HPDE6-E6E7 (cell line): Measurements from ENCODE around the gene ZFHX3.

Experiments
- DNase-seq: peaks from one replicate; pipeline ENCODE4 v3.0.0; 2011; ENCODE audit warnings: missing footprints; ENCODE audit errors: extremely low spot score

The ZFHX3 gene

DNA sequence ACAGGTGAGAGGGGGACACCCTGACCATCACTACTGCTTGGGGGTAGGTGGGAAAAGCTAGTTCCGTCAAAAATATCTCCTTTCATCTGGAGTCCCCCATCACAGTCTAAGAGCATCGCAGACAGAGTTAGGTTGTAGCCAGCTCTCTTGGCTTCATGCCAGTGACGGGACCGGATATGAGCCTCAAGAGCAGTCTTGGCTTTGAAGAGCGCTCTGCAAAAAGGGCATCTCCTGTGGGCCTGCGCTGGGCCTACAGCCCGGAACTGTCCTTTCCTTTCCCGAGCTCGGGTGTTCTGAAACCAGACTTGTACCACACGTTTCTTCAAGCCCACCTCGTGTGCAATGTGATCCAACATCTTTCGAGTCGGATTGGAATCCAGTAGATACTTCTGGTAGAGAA lies 253.6 kb downstream of the ZFHX3 start:
- DNase-seq = no peak

DNA sequence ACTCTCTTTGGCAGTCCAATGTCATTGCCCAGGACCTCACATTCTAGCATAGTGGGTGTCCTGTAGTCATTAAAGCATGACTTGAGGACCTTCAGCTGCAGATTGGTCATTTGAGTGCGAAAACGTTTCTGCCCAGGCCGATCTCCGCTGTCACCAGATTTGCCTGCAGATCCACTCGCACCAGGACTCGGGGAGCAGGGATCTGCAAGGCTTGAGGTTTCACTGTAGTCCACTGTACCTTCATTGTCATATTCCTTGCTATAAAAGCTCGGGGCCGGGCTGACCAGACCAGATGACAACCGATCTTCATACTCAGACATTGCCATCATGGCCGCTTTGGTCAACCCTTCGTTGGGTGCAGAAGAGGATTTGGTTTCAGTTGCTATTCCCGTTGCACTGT lies 254.2 kb downstream of the ZFHX3 start:
- no peak for DNase-seq

DNA sequence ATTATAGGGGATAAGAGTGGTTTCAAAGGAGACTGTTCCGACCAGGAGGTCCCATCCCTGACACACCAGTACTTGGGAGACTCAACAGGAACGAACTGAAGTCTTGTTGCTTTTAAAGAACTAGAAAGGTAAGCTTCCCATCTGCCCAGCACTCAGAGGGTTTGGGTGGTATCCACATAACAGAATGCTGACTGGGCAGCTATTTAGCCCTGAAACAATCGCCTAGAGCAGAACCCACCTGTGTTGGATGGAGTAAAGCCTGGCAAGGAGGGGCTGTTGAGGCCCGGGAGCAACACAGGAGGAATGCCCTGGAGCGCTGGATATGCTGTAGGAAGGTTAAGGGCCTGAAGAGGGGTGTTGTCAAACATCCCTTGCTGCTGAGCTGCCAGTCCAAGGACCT lies 254.9 kb downstream of the ZFHX3 start:
- DNase-seq = no peak

DNA sequence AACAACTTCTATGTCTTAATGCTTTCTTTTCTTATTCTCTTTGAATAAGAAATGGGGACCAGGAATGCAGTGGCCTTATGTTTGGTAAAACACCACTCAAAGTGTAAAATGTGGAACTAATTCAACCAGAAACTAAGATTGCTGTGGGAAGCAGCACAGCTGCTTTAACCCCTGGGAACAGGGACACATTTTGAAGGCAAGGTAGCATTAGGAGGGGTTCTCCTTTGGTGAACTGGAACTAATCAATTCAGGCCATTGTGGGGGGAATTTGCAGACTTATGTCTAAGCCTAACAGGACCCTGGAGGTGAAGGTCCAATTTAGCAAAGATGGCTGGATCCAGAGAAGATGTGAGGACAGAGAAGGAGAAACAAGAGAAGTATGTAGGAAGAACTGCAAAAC lies 256.1 kb downstream of the ZFHX3 start:
- no peak for DNase-seq

DNA sequence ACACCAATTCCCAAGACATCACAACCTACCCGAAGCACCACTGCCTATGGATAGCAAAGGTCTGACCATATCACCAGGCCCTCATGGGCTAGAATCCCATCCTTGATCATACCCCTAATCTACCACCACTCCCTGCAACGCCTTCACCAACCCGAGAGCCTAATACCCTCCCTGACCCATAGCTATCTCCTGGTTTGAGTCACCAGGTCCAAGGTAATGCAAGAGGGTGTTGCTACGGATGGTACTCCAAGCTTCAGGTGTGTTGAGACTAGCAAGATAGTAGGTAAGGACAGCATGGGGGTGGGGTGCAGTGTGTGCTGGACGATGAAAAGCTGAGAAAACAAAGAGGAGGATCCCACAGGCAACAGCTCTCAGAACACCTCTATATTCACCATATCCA lies 258.0 kb downstream of the ZFHX3 start:
- no peak for DNase-seq

DNA sequence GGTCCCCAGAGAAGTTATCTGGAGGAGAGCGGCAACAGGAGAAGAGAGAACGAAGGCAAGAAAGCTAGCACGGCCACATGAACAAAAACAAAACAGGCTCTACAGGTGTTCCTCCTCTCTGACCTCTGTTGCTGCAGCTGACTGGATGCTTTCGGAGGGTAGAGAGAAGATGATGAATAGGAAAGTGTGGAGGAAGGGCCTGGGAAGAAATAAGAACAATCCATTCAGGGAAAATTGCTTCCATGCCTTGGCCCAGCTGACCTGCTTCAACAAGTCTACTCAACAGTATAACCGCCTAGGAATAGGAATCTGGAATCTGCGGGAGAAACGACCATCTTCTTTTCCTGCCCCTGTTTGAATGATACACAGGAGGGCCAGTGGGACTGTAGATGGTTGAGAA lies 258.5 kb downstream of the ZFHX3 start:
- DNase-seq = no peak

DNA sequence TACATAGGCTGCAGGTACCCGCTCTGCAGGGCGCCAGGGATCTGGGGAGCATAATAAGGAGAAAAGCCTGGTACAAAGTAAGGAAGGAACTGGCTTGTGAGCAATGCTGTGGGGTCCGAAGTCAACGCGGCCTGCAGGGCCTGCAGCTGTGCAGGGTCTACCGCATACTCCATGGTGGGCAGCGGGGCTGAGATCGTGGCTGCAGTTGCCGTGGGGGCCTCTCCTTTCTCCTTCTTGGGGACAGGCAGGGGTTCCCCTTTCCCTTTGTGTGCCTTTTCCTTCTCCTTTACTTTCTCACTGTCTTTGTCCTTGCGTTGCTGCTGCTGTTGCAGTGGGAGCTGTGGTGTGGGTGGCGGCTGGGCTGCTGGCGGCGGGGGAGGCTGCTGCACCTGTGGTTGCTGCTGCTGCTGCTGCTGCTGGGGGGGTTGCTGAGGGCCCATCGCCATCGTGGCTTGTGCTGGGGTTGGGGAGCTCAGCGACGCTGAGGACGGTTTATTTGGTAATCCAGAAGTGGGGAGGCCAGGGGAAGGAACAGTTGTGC lies 259.6 kb downstream of the ZFHX3 start:
- no peak for DNase-seq

DNA sequence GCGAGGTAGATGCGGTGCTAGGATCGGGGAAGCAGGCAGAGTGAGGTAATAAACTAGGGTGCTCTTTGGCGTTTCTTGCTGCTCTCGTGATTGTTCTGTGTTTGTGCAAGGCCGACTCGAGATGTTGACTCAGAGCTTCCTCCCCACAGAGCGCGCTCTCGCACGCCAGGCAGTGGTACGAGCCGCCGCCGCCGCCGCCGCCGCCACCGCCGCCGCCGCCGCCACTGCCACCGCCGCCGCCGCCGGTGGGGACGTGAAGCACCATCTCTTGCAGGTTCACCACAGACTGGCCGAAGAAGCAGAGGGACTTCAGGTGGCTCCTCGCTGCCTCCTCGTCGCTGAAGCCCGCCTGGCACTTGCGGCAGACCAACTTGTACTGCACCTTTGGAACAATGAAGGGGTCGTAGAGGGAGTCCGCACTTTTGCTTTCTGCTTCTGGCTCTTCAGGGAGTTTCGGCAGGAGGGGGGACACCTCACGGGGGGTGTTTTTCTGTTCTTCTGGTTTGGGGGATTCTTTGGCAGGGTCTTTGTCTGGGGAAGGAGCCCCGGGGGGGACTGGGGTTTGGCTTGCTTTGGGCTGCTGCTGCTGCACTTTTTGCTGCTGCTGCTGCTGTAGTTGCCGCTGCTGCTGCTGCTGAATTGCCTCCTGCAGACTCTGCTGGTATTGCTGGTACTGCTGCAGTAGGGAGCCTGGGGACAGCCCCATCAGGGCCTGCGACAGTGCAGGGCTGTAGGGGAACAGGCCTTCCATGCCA lies 260.2 kb downstream of the ZFHX3 start:
- peak; percentile 83 for DNase-seq

DNA sequence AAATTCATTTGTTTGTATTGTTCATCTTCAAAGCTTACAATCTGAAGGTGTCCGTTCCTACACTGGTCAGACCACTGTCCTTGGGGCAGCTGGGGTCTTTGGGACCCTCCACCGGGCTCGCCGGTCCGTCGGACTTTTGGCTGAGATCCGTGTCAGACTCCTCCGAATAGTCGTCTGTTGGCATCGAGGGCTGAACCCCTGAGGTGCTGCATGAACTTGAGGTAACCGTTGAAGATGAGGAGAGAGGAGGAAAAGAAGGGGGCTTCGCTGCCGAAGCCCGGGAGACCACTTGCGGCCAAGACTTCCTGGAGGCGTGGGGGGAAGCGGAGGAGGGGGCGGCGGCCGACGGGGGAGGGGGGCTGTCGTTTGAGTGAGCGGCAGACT lies 260.8 kb downstream of the ZFHX3 start:
- DNase-seq = no peak

DNA sequence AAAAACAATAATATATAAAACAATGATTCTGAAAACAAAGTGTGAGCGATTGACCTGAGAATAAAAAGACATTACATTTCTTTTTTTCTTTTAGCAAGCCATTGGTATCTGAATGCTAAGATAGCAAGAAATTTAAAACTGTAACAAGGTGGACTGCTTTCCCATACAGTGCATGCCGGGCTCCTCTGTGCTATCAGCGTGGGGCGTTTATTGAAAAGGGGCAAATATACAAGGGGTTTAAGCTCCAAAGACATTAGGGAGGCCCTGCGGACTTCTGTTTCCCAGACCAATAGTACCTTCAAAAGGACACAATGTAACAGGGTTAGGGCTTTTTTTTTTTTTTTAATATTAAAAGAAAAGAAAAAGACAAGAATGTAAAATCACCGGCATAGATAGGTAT lies 261.3 kb downstream of the ZFHX3 start:
- DNase-seq = no peak

DNA sequence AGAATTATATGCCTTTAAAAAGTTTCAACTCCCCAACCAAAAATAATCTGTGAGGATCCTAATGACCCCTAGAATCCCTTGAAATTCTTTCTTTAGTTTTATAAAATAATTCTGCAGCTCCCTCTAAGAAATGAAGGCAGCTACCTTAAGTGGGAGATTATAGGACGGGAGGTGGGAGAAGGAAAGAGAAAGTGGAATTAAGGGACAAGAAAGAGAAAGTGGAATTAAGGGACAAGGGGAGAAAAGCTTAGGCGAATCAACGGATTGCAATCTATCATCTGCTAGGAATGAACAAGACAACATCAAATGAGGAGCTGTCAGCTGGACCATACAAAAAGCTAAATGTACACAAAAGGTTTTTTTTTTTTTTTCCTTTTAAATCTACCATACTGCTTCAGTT lies 262.0 kb downstream of the ZFHX3 start:
- DNase-seq = no peak

DNA sequence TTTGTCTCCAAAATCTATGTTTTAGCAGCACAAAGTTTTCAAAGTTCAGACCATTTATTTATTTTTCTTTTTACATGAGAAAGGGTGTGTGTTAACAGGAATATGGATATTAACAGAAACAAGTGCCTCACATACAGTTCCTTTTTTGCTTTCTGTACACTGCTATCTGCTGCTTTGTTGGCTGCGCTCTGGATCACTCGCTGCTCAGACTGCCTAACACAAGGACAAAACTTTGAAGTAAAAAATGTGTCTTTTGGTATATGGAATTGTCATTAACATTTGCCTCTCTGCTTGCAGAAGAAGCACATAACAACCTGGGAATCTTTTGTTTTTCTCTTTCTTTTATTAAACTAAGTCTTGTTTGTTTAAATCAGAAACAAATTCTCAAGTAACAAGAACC lies 262.8 kb downstream of the ZFHX3 start:
- no peak for DNase-seq

DNA sequence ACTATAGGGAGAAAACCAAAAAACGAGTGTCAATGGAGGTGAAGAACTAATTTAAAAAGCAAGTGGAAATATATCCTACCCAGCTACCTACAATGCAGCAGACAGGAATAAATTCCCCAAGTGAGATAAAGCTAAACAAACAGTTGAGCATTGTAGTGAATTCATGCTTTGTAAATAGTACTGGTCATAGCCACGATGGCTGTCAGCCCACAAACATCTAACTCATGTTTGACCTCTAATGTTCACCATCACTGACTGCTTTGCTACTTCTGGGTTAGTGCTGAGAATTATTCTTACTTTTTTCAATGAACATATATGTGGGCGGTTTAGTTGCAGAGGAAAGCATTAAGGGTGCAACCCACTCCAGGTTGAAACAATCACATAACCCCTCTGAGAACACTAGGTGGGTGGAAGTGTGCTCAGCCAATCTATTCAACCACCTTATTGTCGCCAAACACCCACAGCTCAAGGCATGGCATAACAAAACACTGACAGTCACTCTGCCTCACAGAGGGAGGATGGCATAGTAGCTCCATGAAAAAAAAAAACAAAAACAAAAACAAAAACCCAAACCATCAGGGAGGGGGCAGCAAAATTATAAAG lies 264.1 kb downstream of the ZFHX3 start:
- DNase-seq = no peak

DNA sequence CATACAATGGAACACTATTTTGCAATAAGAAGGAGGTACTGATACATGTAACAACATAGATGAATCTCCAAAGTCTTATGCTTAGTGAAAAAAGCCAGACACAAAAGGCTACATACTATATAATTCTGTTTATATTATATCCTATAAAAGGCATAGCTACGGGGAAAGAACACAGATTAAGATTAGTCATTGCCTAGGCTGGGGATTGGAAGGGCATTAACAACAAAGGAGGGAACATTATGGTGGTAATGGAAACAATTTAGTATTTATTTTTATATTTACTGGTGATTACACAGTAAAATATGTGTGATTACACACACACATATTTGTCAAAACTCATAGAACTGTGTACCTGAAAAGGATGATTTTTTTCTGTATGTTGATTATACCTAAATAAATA lies 278.1 kb downstream of the ZFHX3 start:
- DNase-seq = no peak

DNA sequence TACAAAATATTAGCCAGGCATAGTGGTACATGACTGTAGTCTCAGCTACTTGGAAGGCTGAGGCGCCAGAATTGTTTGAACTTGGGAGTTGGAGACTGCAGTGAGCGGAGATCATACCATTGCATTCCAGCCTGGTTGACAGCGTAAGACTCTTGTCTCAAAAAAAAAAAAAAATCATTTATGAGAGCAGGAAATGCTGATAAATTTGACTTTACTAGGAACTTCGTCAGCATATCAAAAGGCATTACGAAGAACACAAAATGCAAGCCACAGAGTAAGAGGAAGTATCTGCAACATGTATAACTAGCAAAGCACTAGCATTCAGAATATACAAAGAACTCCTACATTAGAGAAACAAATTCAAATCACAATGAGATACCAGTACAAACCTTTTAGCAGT lies 279.3 kb downstream of the ZFHX3 start:
- no peak for DNase-seq

DNA sequence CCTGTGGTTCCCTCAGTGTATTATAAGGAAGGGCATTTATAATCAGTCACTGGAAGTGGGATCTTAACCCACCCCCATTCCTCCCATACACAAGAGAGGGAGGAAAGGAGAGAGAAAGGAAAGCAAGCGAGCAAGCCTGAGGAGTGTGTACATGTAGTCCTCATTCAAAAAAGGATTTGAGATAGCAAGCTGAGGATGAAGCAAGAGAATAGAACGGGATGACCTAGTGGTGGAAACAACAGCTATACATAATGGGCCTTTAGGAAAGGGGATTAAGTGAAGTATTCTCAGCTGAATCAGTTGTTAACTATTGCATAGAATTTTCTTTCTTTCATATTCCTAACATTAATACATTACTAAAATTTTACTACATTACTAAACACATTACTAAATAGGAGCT lies 281.4 kb downstream of the ZFHX3 start:
- no peak for DNase-seq

DNA sequence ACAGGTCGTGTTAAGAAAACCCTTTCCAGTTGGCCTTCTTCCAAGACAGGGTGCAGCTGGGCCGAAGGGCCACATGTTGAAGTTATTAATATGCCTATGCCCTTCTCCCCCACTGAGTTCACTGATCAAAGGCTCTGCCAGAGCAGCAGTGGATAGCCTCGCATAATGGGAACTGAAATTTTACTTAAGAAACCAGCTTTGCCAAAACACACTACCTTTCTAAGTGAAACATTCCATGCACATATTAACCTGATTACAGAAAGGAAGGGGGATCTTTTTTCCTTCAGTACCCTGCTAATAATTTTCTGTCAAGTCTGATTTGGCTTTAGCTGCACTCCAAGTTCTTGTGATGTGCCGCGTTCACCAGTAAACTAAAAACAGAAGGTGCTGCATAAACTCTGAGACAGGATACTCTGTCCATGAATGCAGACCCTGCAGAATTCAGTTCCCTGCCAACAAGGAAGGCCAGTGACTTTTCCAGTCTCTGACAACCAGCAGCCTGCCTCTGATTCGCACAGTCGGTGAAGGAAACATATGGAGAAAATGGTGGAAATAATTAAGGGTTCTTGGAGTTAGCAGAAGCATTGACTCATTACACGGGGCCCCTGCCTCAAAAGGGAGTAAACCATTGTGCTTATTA lies 283.8 kb downstream of the ZFHX3 start:
- no peak for DNase-seq

DNA sequence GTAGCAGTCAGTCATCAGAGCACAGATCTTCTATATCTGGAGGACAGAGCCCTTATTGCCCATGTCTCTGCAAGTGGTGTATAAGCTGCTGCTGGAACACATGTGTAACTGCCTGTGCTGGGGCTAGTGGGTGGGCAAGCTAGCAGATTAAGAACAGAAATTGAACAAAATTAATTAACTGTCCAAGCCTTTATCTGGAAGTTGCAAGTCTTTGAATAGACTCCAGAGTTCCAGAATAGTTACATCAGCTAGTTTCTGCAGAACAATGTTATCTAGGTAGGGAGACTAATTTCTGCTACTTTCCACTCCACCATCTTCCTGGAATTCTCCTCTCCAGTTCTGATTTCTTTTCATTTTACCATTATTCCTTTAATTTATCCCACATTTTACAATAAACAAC lies 287.3 kb downstream of the ZFHX3 start:
- no peak for DNase-seq

DNA sequence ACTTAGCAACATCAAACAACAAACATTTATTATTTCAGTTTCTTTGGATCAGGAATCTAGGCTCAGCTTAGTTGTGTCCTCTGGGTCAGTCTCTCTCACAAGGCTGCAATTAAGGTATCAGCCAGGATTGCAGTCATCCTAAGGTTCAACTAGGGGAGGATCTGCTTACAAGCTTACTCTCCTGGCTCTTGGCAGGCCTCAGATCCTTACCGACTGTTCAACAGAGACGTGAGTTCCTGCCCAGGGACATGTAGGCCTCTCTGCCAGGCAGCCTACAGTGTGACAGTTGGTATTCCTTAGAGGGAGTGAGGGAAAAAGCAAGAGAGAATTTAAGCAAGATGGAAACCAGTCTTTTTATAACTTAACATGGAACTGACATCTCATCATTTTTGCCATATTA lies 294.0 kb downstream of the ZFHX3 start:
- DNase-seq = no peak

DNA sequence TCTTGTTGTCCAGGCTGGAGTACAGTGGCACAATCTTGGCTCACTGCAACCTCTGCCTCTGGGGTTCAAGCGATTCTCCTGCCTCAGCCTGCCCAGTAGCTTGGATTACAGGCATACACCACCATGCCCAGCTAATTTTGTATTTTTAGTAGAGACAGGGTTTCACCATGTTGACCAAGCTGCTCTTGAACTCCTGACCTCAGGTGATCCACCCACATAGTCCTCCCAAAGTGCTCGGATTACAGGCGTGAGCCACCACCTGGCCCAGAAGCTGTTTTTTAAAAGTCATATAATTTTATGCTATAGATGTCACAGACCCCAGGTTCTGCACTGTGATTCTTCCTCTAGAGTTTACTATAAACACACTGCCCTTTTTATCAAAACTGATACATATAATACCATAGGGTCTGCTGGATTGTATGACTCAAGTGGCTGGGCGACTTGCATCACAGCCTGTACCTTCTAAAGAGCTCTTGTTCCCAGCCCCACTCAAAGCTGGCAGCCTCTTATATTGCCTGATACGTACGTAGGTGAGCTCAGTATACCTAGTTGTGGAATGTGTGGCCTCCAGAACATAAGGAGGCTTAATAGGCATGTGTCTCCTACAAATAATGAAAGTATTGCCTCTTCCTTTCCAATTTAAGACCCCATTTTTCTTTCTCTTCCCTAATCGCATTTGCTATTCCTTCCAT lies 295.8 kb downstream of the ZFHX3 start:
- no peak for DNase-seq

DNA sequence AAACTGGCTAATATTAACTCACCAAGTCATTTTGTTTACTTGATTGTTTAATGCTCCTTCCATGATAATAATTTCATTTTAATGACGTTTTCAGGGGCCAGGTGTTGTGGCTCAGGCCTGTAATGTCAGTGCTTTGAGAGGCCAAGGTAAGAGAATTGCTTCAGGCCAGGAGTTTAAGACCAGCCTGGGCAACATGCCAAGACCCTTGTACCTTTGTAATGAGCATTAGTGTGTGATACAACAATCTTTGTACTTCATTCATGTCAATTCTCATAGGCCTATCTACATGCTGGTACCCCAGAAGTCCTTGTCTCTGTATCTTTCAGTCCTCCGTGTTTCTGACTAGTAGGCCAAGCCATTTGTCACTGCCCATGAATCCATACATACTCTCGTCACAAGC lies 296.9 kb downstream of the ZFHX3 start:
- DNase-seq = no peak

DNA sequence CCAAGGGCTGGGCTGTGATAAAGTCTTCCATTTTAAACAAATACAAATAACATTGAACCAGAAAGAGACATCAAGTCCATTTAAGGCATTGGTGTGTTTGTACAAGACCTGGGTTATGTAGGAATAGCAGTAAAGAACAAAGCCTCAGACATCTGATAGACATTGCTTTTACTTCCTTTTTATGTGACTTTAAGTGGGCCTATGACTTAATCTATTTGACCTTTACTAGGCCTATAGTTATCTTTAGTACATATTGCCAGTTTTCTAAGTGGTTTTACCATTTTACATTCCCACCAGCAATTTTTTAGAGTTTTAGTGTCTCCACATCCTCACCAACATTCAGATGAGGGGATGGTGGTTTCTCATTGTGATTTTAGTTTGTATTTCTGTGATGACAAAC lies 298.8 kb downstream of the ZFHX3 start:
- no peak for DNase-seq
